Activated CD8-positive, alpha-beta memory T cell treated with anti-CD3 and anti-CD28 coated beads for 4 hours (primary cell): ENCODE data around the gene WDR82.

Experiments
- DNase-seq, 2 donors: peaks; one replicate each; pipeline ENCODE4 v3.0.0-alpha.2; 2020; ENCODE audit warnings: low read depth in 2 of 2

Gene WDR82

GRCh38 chr3:52254608-52255007, 23.8 kb downstream of the WDR82 start:
- no peak for DNase-seq

GRCh38 chr3:52253314-52254304, 24.8 kb downstream of the WDR82 start:
- DNase-seq: peak; percentile 68 to 84

- DNase-seq: no peak
Measured at GRCh38 chr3:52250122-52250521, 28.3 kb downstream of the WDR82 start.

- DNase-seq: no peak
Measured at GRCh38 chr3:52249683-52250082, 28.8 kb downstream of the WDR82 start.

- DNase-seq: no peak
Measured at GRCh38 chr3:52248816-52249547, 29.5 kb downstream of the WDR82 start.

GRCh38 chr3:52248165-52248541, 30.3 kb downstream of the WDR82 start:
- no peak for DNase-seq

GRCh38 chr3:52247409-52248164, 30.9 kb downstream of the WDR82 start:
- DNase-seq: no peak

GRCh38 chr3:52246728-52247408, 31.6 kb downstream of the WDR82 start:
- DNase-seq: no peak

- no peak for DNase-seq
Measured at GRCh38 chr3:52246264-52246620, 32.2 kb downstream of the WDR82 start.

GRCh38 chr3:52245322-52246263, 32.9 kb downstream of the WDR82 start, which contains the start of gene PPM1M:
Gene PPM1M (plus strand): TSS chr3:52245759. CDS start chr3:52245825, 66 bp downstream.
- DNase-seq: no peak

GRCh38 chr3:52243791-52244628, 34.4 kb downstream of the WDR82 start:
- DNase-seq: no peak

GRCh38 chr3:52242039-52242438, 36.4 kb downstream of the WDR82 start:
- no peak for DNase-seq

- DNase-seq: no peak
Measured at GRCh38 chr3:52240886-52241370, 37.5 kb downstream of the WDR82 start.

- no peak for DNase-seq
Measured at GRCh38 chr3:52240059-52240885, 38.2 kb downstream of the WDR82 start.

GRCh38 chr3:52238761-52239701, 39.4 kb downstream of the WDR82 start, which contains the start of gene TWF2:
Gene TWF2 (minus strand): TSS chr3:52239158. CDS start chr3:52239016, 142 bp downstream.
- DNase-seq: peak; percentile 80 to 86

GRCh38 chr3:52238193-52238760, 40.2 kb downstream of the WDR82 start:
- DNase-seq: no peak
